GM21515 (cell line): ENCODE measurements around the gene FOXD1.
"Not testable (repeated sequence)": the region's sequence is repeated elsewhere in the genome, so short reads cannot be mapped to it uniquely, and the experiment has no call there.

Experiments
- ATAC-seq: cut with Tn5 transposase; IDR thresholded peaks from one replicate; pipeline ENCODE4 v1.9.1; 2021; ENCODE audit not compliant: unreplicated experiment

The FOXD1 gene

DNA sequence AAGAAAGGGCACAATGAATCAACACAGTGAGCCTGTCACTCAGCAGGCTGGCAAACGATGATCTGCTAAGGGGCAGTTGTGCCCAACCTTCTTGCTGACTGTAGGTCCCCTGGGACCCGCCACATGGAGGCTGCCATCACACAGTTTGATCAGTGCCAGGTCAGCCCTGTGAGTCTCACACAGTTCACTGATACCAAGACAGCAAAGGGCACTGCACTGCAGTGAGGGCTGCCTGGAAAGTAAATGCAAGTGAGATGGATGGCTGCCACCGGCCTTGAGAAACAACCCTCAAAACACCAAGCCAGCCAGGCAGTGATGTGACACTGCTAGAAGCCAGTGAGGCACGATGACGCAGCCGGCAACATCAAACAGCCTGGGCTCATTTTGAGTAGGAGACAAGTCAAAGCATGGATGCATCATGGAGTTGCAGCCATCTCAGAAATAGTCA is 30.3 kb downstream of the FOXD1 start:
- no peak for ATAC-seq

DNA sequence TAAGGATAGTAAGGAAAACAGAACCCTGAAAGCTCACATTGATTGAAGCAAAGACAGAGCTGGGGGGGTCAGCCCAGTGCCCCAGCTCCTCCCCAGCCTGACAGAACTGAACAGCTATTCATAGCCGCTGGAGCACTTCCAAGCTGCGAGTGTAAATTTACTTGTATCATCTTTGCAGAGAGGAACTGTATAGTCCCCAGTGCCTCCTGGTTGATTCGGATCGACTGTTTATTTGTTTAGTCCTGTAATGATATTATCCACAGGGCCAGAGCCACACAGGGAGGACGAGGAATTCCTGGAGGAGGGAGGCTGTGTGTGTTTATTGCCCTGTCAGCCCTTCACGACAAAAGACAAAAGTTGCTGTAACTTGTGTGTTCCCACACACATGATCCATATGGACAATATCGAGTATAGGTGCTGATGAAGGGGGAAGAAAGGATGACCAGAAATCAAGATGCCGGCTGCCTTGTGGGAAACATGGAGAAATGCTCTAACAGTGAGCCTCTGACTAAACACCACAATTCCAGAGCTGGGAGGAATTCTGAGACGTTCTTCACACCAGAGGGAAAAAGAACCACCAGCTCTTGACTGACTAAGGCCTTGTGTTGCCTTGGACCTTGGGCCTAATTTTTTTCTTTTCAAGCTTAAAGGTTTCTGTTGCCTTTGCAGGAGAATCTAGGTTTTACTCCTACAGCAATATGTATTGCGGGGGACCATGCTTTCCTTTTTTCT is 31.1 kb downstream of the FOXD1 start:
- ATAC-seq, result no peak

DNA sequence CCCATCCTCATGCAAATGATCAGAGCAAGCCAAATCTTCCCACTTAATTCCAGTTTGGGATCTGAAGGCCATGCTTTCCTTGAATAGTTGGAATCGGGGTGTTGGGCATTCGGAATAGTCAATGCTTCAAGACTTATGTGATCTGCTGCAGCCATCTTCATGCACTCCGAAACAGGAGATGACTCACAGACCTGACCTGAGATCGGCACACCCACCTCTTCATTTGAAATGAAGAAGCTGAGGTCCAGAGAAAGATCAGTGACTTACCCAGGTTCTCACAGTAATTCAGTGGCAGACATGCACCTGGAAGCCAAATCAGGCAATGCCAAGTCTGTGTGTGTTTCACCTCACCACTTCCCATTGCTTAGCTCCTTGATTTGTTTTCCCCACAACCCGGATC is 33.0 kb downstream of the FOXD1 start:
- no peak for ATAC-seq

DNA sequence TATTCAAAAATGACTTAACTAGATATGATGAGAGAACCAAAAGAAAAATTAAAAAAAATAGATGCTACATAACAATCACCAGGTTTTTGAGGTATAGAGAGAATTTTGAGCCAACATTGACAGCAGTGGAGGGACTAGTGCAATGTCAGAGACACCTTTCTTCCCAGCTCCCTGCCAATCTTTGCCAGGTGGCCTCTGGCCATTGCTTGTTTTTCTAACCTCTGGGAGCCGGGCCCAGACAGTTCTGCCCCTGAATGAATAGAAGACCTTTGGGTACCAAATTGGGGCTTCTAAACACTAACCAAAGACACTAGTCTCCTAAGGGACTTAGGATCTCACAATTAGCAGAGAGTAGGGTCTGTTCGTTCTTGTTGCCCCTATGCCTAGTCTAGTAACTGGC is 33.4 kb downstream of the FOXD1 start:
- no peak for ATAC-seq

DNA sequence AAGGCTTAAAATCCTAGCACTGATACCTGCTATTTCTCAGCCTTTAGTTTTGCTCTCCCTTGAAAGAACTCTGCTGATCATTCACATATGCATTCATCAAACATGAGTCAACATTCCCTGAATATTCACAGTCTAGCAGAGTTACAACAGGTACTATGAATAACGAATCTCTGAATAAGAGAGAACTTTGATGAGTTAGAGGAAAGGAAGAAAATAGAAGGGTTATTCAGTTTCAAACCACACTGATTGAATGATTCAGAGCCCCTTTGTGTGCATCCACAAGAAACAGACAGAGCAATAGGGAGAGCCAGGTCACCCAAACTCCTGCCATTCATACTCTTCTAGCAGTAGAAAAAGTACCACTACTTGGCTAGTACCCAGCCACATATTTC is 36.0 kb downstream of the FOXD1 start:
- no peak for ATAC-seq

DNA sequence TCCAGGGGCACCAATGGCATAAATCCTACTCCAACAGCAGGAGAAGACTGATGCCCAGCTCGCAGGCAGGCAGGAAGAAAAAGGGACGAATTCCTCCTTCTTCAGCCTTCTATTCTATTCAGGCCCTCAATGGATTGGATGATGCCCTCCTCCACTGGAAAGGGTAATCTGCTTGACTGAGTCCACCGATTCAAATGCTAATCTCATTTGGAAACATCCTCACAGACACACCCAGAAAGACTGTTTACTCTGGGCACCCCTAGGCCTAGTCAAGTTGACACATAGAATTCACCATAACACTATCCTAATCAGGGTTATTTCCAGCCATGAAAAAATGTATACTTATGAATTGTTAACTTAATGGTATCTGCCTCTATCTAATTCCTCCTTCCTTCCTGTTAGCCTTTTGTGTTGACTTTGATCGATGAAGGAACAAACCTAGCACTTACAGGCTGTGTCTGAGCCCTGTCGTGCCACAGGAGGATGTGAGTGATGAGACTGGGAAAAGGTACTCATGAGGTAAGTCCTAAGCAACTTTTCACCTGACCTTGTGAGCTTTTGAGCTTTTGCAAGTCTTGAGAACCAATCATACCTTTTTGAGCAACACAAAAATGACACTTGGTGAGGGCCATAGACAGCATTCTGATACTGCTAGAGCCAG is 36.5 kb downstream of the FOXD1 start:
- ATAC-seq, result no peak

DNA sequence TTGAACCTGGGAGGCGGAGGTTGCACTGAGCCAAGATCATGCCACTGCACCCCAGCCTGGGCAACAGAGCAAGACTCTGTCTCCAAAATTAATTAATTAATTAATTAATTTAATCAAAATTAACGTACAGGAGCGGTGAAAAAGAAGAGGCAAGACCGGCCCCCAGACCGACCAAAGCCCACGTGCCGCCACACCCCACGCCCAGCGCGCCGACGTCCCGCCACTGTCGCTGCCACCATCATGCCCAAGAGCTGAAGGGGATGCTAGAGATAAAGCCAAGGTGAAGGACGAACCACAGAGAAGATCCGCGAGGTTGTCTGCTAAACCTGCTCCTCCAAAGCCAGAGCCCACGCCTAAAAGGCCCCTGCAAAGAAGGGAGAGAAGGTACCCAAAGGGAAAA is 38.6 kb downstream of the FOXD1 start:
- ATAC-seq, result not testable (repeated sequence)

DNA sequence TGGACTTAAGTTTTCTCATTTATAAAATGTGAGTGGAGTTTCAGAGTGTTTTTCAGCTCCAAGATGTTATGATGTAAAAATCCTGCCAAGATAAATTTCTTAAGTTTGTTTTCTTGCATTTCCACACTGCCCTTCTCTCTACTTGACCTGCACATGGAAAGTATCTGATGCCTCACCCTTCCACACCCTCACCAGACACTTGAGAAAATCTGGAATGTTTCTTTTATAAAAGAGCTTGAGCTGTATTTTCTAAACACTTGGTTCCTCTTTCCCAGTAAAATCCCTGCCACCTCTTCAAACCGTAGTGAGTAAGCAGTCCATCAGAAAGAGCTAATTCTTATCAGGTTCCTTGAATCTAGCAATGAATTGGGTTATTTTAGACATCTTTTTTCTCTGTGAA is 42.9 kb downstream of the FOXD1 start:
- no peak for ATAC-seq

DNA sequence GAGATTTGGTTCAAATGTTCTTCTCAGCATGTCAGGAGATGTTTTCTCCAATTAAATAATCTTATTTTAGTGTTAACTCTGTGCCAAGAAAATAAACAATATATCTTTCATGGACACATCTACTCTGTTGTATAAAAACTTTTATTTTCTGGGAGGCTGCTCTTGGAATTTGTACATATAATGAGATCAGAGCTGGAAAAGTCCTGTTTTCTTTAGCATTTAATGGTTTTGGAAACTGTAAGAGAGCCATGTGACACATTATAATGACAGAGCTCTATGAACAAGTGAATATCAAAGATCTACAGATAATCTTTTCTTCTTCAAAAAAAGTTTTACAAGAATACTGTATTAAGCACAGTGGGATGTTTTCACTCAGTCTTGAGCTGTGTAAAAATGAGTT is 48.8 kb downstream of the FOXD1 start:
- ATAC-seq, result no peak
